PC-9 (cell line): ENCODE results near the gene NTF3. TPM values are rescaled to one million over a fixed set of nuclear protein-coding genes. Genes with fewer than 3 reads are reported as not detected.

Source experiments
- BruUV-seq: library from RNA; stranded (reverse); fragments of 400-500 nt; replicated peaks from 2 replicates; lab custom pipeline; 2021; lab: Mats Ljungman, UMichigan
- CTCF ChIA-PET: fragments of 300-600 bp; sonication (Branson Sonifier 250); formaldehyde crosslinking; loops from one replicate; lab custom pipeline; 2022; ENCODE audit warnings: antibody characterized with exemption; lab: Charles Lee
- POLR2A ChIA-PET: fragments of 300-600 bp; sonication (Branson Sonifier 250); formaldehyde crosslinking; loops from one replicate; lab custom pipeline; 2022; ENCODE audit warnings: antibody characterized with exemption; ENCODE audit not compliant: unreplicated experiment; lab: Charles Lee
- DNase-seq, 2 experiments: peaks; one replicate each; pipeline versions ENCODE4 v3.0.0 to v3.0.0-alpha.2; 2015 to 2022; ENCODE audit warnings: mixed read lengths in 1 of 2
- H2AFZ ChIP-seq: fragments of 200-600 bp; sonication (generic); 2 replicates; pipeline ENCODE4 v1.8.1; 2017; ENCODE audit warnings: antibody characterized with exemption
- H3F3A ChIP-seq: fragments of 200-600 bp; sonication (generic); 2 replicates; pipeline ENCODE4 v1.8.1; 2017; ENCODE audit warnings: antibody characterized with exemption, mild to moderate bottlenecking, low read depth; ENCODE audit not compliant: insufficient read depth
- H3K27ac ChIP-seq: fragments of 200-600 bp; sonication (generic); 2 replicates; pipeline ENCODE4 v1.6.1; 2016; ENCODE audit warnings: mixed run types
- H3K27me3 ChIP-seq: fragments of 200-600 bp; sonication (generic); 2 replicates; pipeline ENCODE4 v1.6.1; 2016; ENCODE audit warnings: low read depth, mixed run types; ENCODE audit not compliant: insufficient read depth
- H3K36me3 ChIP-seq: fragments of 200-600 bp; sonication (generic); 2 replicates; pipeline ENCODE4 v1.6.1; 2016; ENCODE audit warnings: low read depth, mixed run types
- H3K4me1 ChIP-seq: fragments of 200-600 bp; sonication (generic); replicated peaks from 2 replicates; pipeline ENCODE4 v1.6.1; 2016; ENCODE audit warnings: mixed run types; ENCODE audit not compliant: insufficient read depth
- H3K4me2 ChIP-seq: fragments of 200-600 bp; sonication (generic); 2 replicates; pipeline ENCODE4 v1.6.1; 2017; ENCODE audit warnings: mixed run types
- H3K4me3 ChIP-seq: fragments of 200-600 bp; sonication (generic); 2 replicates; pipeline ENCODE4 v1.6.1; 2016; ENCODE audit warnings: mixed run types
- H3K79me2 ChIP-seq: fragments of 200-600 bp; sonication (generic); 2 replicates; pipeline ENCODE4 v1.6.1; 2017; ENCODE audit warnings: low read depth, mixed run types
- H3K9me2 ChIP-seq: fragments of 200-600 bp; sonication (generic); 2 replicates; pipeline ENCODE4 v1.8.1; 2017; ENCODE audit warnings: mild to moderate bottlenecking; ENCODE audit not compliant: insufficient read depth
- H3K9me3 ChIP-seq: fragments of 200-600 bp; sonication (generic); 2 replicates; pipeline ENCODE4 v1.8.1; 2016; ENCODE audit warnings: low read depth; ENCODE audit not compliant: insufficient read depth
- H4K20me1 ChIP-seq: fragments of 200-600 bp; sonication (generic); 2 replicates; pipeline ENCODE4 v1.8.1; 2017; ENCODE audit not compliant: insufficient read depth
- EZH2 ChIP-seq: fragments of 200-600 bp; sonication (generic); IDR thresholded peaks from 2 replicates; pipeline ENCODE4 v1.8.0; 2017; ENCODE audit warnings: antibody characterized with exemption, low read depth
- intact Hi-C: fragments of 100-400 bp; cut with micrococcal nuclease; formaldehyde crosslinking; loops from one replicate; pipeline ENCODE4 v1.10.0; 2022; ENCODE audit not compliant: unreplicated experiment
- total RNA-seq: library from RNA; stranded (reverse); gene quantifications from 2 replicates; pipeline ENCODE4 v1.2.3, GENCODE V29; 2021
- TF ChIP-seq, protein P1 (sequence below): fragments of 200-600 bp; sonication (generic); conservative IDR thresholded peaks from 2 replicates; pipeline ENCODE4 v1.6.1; 2017; ENCODE audit warnings: mixed run types, antibody characterized with exemption, mild to moderate bottlenecking, moderate library complexity

Gene NTF3
- total RNA-seq, 1 experiment from 2014 or later = not detected

GRCh38 chr12:5507944-5508343 is 76.0 kb downstream of the NTF3 start:
- DNase-seq = no peak
- no peaks in the 10 kb centered on the region for H4K20me1 ChIP-seq
- H3F3A ChIP-seq = no peaks in the 10 kb centered on the region
- no peaks in the 10 kb centered on the region for H3K36me3 ChIP-seq
- no peak overlapping the region for H3K4me2 ChIP-seq
- peaks cover 70% of the 10 kb centered on the region for H3K27me3 ChIP-seq
- intact Hi-C loops = no loop called here
- ChIA-PET POLR2A (no interaction called here), CTCF (no interaction called here)
- H3K9me3 ChIP-seq = no peaks in the 10 kb centered on the region
- no peaks in the 10 kb centered on the region for H3K4me1 ChIP-seq
- no peaks in the 10 kb centered on the region for H3K79me2 ChIP-seq
- H3K9me2 ChIP-seq = no peaks in the 10 kb centered on the region
- no peak overlapping the region for H2AFZ ChIP-seq
- H3K27ac ChIP-seq = no peak overlapping the region
- TF ChIP-seq EZH2 = no peak
- TF ChIP-seq, protein P1, sequence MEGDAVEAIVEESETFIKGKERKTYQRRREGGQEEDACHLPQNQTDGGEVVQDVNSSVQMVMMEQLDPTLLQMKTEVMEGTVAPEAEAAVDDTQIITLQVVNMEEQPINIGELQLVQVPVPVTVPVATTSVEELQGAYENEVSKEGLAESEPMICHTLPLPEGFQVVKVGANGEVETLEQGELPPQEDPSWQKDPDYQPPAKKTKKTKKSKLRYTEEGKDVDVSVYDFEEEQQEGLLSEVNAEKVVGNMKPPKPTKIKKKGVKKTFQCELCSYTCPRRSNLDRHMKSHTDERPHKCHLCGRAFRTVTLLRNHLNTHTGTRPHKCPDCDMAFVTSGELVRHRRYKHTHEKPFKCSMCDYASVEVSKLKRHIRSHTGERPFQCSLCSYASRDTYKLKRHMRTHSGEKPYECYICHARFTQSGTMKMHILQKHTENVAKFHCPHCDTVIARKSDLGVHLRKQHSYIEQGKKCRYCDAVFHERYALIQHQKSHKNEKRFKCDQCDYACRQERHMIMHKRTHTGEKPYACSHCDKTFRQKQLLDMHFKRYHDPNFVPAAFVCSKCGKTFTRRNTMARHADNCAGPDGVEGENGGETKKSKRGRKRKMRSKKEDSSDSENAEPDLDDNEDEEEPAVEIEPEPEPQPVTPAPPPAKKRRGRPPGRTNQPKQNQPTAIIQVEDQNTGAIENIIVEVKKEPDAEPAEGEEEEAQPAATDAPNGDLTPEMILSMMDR = no peak
- no peak overlapping the region for H3K4me3 ChIP-seq
- BruUV-seq = no TSS peak

DNA sequence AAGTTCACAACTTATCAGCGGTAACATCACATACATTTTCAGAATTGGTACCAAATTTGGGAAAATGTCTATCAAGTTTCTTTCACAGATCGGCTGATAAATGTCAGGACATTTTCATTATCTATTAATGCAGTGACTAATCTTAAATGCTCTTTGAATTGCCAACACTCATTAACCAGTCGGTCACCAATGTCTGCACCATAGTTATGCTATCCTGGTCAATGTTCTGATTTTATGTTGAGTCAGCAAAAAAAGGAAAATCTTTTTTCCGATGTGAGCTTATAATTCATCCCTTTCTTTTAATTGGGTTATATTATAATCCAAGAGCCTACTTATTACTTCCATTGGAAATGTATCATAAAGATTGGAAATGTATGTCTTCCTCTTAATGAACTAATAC is 77.2 kb downstream of the NTF3 start:
- ChIA-PET POLR2A (no interaction called here), CTCF (no interaction called here)
- no peaks in the 10 kb centered on the region for H3K36me3 ChIP-seq
- H3K27me3 ChIP-seq = peaks cover 78% of the 10 kb centered on the region
- H3K79me2 ChIP-seq = no peaks in the 10 kb centered on the region
- H3K9me3 ChIP-seq = no peaks in the 10 kb centered on the region
- H3K27ac ChIP-seq = no peak overlapping the region
- no peaks in the 10 kb centered on the region for H4K20me1 ChIP-seq
- no peaks in the 10 kb centered on the region for H3K9me2 ChIP-seq
- no peak overlapping the region for H3K4me3 ChIP-seq
- H3F3A ChIP-seq = no peaks in the 10 kb centered on the region
- TF ChIP-seq, protein P1 = no peak
- TF ChIP-seq EZH2 = no peak
- H3K4me1 ChIP-seq = no peaks in the 10 kb centered on the region
- no peak overlapping the region for H2AFZ ChIP-seq
- BruUV-seq = no TSS peak
- no peak for DNase-seq
- no peak overlapping the region for H3K4me2 ChIP-seq
- intact Hi-C loops = no loop called here

- no TSS peak for BruUV-seq
- CTCF ChIA-PET = no interaction called here
Measured at GRCh38 chr12:5509557-5509956, 77.6 kb downstream of the NTF3 start.

More at GRCh38 chr12:5509557-5509956, 77.6 kb downstream of the NTF3 start:
- intact Hi-C loops = no loop called here
- no peaks in the 10 kb centered on the region for H3K79me2 ChIP-seq
- no peaks in the 10 kb centered on the region for H3F3A ChIP-seq
- POLR2A ChIA-PET = no interaction called here
- H2AFZ ChIP-seq = no peak overlapping the region
- H3K4me1 ChIP-seq = no peaks in the 10 kb centered on the region
- no peak for TF ChIP-seq EZH2
- TF ChIP-seq, protein P1 = no peak
- no peaks in the 10 kb centered on the region for H3K9me2 ChIP-seq
- H3K27me3 ChIP-seq = peaks cover 82% of the 10 kb centered on the region
- no peak for DNase-seq
- no peak overlapping the region for H3K4me3 ChIP-seq
- no peaks in the 10 kb centered on the region for H3K36me3 ChIP-seq
- no peaks in the 10 kb centered on the region for H4K20me1 ChIP-seq
- H3K27ac ChIP-seq = no peak overlapping the region
- no peaks in the 10 kb centered on the region for H3K9me3 ChIP-seq
- H3K4me2 ChIP-seq = no peak overlapping the region
